Measurements from ENCODE around the gene SLC52A1.

DNA sequence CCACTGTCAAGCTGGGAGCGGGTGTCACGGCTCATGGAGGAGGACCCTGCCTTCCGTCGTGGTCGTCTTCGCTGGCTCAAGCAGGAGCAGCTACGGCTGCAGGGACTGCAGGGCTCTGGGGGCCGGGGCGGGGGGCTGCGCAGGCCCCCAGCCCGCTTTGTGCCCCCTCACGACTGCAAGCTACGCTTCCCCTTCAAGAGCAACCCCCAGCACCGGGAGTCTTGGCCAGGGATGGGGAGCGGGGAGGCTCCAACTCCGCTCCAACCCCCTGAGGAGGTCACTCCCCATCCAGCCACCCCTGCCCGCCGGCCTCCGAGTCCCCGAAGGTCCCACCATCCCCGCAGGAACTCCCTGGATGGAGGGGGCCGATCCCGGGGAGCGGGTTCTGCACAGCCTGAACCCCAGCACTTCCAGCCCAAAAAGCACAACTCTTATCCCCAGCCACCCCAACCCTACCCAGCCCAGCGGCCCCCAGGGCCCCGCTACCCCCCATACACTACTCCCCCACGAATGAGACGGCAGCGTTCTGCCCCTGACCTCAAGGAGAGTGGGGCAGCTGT, 11.6 kb downstream of the SLC52A1 start:
- no peak for TF ChIP-seq POLR2A (IDR thresholded peaks at IDR 0.05)
- TF ChIP-seq, protein P1, sequence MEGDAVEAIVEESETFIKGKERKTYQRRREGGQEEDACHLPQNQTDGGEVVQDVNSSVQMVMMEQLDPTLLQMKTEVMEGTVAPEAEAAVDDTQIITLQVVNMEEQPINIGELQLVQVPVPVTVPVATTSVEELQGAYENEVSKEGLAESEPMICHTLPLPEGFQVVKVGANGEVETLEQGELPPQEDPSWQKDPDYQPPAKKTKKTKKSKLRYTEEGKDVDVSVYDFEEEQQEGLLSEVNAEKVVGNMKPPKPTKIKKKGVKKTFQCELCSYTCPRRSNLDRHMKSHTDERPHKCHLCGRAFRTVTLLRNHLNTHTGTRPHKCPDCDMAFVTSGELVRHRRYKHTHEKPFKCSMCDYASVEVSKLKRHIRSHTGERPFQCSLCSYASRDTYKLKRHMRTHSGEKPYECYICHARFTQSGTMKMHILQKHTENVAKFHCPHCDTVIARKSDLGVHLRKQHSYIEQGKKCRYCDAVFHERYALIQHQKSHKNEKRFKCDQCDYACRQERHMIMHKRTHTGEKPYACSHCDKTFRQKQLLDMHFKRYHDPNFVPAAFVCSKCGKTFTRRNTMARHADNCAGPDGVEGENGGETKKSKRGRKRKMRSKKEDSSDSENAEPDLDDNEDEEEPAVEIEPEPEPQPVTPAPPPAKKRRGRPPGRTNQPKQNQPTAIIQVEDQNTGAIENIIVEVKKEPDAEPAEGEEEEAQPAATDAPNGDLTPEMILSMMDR (IDR thresholded peaks at IDR 0.05), result no peak

All from vagina (tissue), 2 donors.